Measurements from ENCODE around the gene ZFP30.

DNA sequence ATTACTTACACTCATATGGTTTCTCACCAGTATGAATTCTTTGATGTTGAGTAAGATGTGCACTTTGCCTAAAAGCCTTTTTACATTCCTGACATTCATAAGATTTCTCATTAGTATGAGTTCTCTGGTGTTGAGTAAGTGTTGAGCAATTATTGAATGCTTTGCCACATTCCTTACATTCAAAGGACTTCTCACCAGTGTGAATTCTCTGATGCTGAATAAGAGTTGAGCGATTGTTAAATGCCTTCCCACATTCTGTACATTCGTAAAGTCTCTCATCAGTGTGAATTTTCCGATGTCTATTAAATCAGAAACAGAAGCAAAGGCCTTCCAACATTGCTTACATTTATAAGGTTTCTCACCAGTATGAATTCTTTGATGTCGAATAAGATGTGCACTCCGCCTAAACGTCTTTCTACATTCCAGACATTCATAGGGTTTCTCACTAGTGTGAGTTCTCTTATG is 14.2 kb upstream of the ZFP30 start:
- TF ChIP-seq, protein P1, sequence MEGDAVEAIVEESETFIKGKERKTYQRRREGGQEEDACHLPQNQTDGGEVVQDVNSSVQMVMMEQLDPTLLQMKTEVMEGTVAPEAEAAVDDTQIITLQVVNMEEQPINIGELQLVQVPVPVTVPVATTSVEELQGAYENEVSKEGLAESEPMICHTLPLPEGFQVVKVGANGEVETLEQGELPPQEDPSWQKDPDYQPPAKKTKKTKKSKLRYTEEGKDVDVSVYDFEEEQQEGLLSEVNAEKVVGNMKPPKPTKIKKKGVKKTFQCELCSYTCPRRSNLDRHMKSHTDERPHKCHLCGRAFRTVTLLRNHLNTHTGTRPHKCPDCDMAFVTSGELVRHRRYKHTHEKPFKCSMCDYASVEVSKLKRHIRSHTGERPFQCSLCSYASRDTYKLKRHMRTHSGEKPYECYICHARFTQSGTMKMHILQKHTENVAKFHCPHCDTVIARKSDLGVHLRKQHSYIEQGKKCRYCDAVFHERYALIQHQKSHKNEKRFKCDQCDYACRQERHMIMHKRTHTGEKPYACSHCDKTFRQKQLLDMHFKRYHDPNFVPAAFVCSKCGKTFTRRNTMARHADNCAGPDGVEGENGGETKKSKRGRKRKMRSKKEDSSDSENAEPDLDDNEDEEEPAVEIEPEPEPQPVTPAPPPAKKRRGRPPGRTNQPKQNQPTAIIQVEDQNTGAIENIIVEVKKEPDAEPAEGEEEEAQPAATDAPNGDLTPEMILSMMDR (IDR thresholded peaks at IDR 0.05; ENCODE audit: insufficient read depth, low read length, poor library complexity, severe bottlenecking): no peak
- no peak for TF ChIP-seq EZH2phosphoT487 (conservative IDR thresholded peaks at IDR 0.05; ENCODE audit: low read length)
